Measurements from ENCODE around the gene PGPEP1.

GRCh38 chr19:18340190-18340989 lies at the start of gene PGPEP1:
- no peak for TF ChIP-seq EZH2 (IDR thresholded peaks at IDR 0.05; ENCODE audit: borderline replicate concordance, low read depth, low read length, poor library complexity, severe bottlenecking)
- TF ChIP-seq CTCF (conservative IDR thresholded peaks at IDR 0.05; ENCODE audit: low read depth, low read length), result no peak
